Spleen (tissue), 11 donors: ENCODE data around the gene SKP1. TPM values are rescaled to one million over a fixed set of nuclear protein-coding genes. Genes with fewer than 3 reads are reported as not detected.

Experiments
- DNase-seq: peaks from one replicate; pipeline ENCODE4 v3.0.0-alpha.2; 2020
- H3K27ac ChIP-seq, 8 donors: fragments of 200-600 bp; sonication (generic) in 7 of 8; 1 replicate in 4 of 8; 2 replicates in 4 of 8; pipeline versions ENCODE4 v1.5.0 to v1.8.0; 2016 to 2021; ENCODE audit warnings: inconsistent platforms in 4 of 8, mild to moderate bottlenecking in 4 of 8, moderate library complexity in 1 of 8
- H3K27me3 ChIP-seq, 7 donors: fragments of 200-600 bp; sonication (generic) in 6 of 7; replicated peaks in 1 of 7; 1 replicate in 4 of 7; 2 replicates in 3 of 7; pipeline versions ENCODE4 v1.5.0 to v1.8.0; 2016 to 2021; ENCODE audit warnings: inconsistent platforms in 3 of 7, mild to moderate bottlenecking in 1 of 7
- H3K36me3 ChIP-seq, 6 donors: fragments of 200-600 bp; sonication (generic) in 5 of 6; 1 replicate in 4 of 6; 2 replicates in 2 of 6; pipeline versions ENCODE4 v1.5.0 to v1.8.0; 2016 to 2021; ENCODE audit warnings: inconsistent platforms in 2 of 6
- H3K4me1 ChIP-seq, 6 donors: fragments of 200-600 bp; sonication (generic) in 5 of 6; 1 replicate in 3 of 6; 2 replicates in 3 of 6; pipeline versions ENCODE4 v1.5.0 to v1.8.0; 2016 to 2021; ENCODE audit warnings: inconsistent platforms in 3 of 6
- H3K4me3 ChIP-seq, 8 donors: fragments of 200-600 bp; sonication (generic) in 7 of 8; 1 replicate in 4 of 8; 2 replicates in 4 of 8; pipeline versions ENCODE4 v1.5.0 to v1.8.0; 2016 to 2021; ENCODE audit warnings: inconsistent platforms in 4 of 8, mild to moderate bottlenecking in 4 of 8, moderate library complexity in 2 of 8
- H3K9me3 ChIP-seq, 8 donors: fragments of 200-600 bp; sonication (generic) in 7 of 8; 1 replicate in 4 of 8; 2 replicates in 4 of 8; pipeline versions ENCODE4 v1.5.0 to v1.8.0; 2016 to 2021; ENCODE audit warnings: inconsistent platforms in 4 of 8
- CTCF ChIP-seq, 11 experiments: fragments of 200-600 bp in 7 of 11; fragments of 450-650 bp in 4 of 11; sonication (generic) in 4 of 11; IDR thresholded peaks in 8 of 11; conservative IDR thresholded peaks in 3 of 11; 1 replicate in 7 of 11; 2 replicates in 4 of 11; pipeline versions ENCODE4 v1.4.0 to v1.8.0; 2016 to 2021; ENCODE audit warnings: antibody characterized with exemption in 11 of 11, inconsistent platforms in 4 of 11, mild to moderate bottlenecking in 1 of 11
- POLR2A ChIP-seq, 3 donors: fragments of 450-650 bp; IDR thresholded peaks; one replicate each; pipeline ENCODE4 v1.5.1; 2017; ENCODE audit warnings: antibody characterized with exemption in 3 of 3, mild to moderate bottlenecking in 1 of 3
- POLR2AphosphoS5 ChIP-seq, 3 donors: sonication (generic); formaldehyde crosslinking; IDR thresholded peaks; one replicate each; pipeline ENCODE4 v1.5.1; 2017; ENCODE audit warnings: antibody characterized with exemption in 3 of 3
- WGBS, 5 donors: extraction: QIAGEN DNeasy Blood & Tissue Kit in 3 of 5; methylation state at CpG; one replicate each; pipeline versions ENCODE4 v1.1.5 to v1.1.7; 2013 to 2018; 5-methylcytosine and 5-hydroxymethylcytosine counted together
- intact Hi-C: fragments of 100-400 bp; cut with DNase I; formaldehyde crosslinking; loops from one replicate; pipeline ENCODE4 v1.15.0; 2023; ENCODE audit warnings: low total_unique reads
- polyA plus RNA-seq, 3 donors: library from polyadenylated mRNA; stranded (reverse); fragments of 200-250 nt; gene quantifications; one replicate each; pipeline ENCODE4 v1.2.1, GENCODE V29; 2013
- total RNA-seq, 7 donors: library from RNA; depleted of rRNA in 3 of 7; stranded (reverse); fragments of >200 nt in 3 of 7; fragmentation: NEBNext Ultra II Directional in 4 of 7; extraction: Animal tissue kit (Norgen Biotek cat#: 25700) in 4 of 7; gene quantifications; one replicate each; pipeline versions ENCODE4 v1.1.0 to v1.2.1, GENCODE V29; 2016 to 2021
- donor health status: healthy with polysubstance abuse.
- donor health status: DM: no; HTN: no; CAD: no; lungs with moderate emphysema.
- donor health status: DM: no; HTN: no; CAD: no.
- donor health status: Bipolar disorder and iron deficiency.
- donor health status: healthy.
- donor health status: DM: no; HTN: no; CAD: no.
- donor health status: DM: yes; HTN: yes; CAD: no.

Gene SKP1
- total and polyA plus RNA-seq, 10 donors: 121 to 354 (median 202) TPM

- H3K4me1 ChIP-seq: peaks cover 29 to 100% (median 95%) of the 10 kb centered on the region in 6 donors
- H3K27ac ChIP-seq: peak overlapping the region in 7 of 8 donors; percentile 45 to 88 (median 64)
- no peaks in the 10 kb centered on the region for H3K27me3 ChIP-seq
- TF ChIP-seq POLR2A (IDR thresholded peaks at IDR 0.05) (no peak), CTCF (IDR thresholded peaks at IDR 0.05 in 8 of 11, conservative IDR thresholded peaks at IDR 0.05 in 3 of 11) (peak in 2 of 11 experiments; percentile 5 to 21), POLR2AphosphoS5 (IDR thresholded peaks at IDR 0.05) (peak; percentile 34 to 74 (median 68))
- peak overlapping the region in 1 of 8 donors; percentile 27 for H3K4me3 ChIP-seq
- 43 to 50% (median 44%) methylated on average over 15 to 16 of the region's 16 CpGs for WGBS, 5 donors
- DNase-seq: peak; percentile 86
- H3K9me3 ChIP-seq: no peaks in the 10 kb centered on the region
- peaks cover 0 to 72% (median 28%) of the 10 kb centered on the region in 6 donors for H3K36me3 ChIP-seq
- intact Hi-C loops: no loop called here
Observed at GRCh38 chr5:134132372-134133187, 44.2 kb downstream of the SKP1 start.

GRCh38 chr5:134131578-134132350 is 45.0 kb downstream of the SKP1 start:
- H3K4me1 ChIP-seq: peaks cover 30 to 100% (median 95%) of the 10 kb centered on the region in 6 donors
- H3K4me3 ChIP-seq: peak overlapping the region in 1 of 8 donors; percentile 27
- intact Hi-C loops: no loop called here
- DNase-seq: peak; percentile 71
- H3K9me3 ChIP-seq: no peaks in the 10 kb centered on the region
- H3K36me3 ChIP-seq: peaks cover 0 to 67% (median 26%) of the 10 kb centered on the region in 6 donors
- TF ChIP-seq POLR2A (IDR thresholded peaks at IDR 0.05) (no peak), POLR2AphosphoS5 (IDR thresholded peaks at IDR 0.05) (peak in 1 of 3 donors; percentile 45)
- WGBS, 5 donors: 76 to 93% (median 83%) methylated on average over 6 to 7 of the region's 7 CpGs
- no peaks in the 10 kb centered on the region for H3K27me3 ChIP-seq
- H3K27ac ChIP-seq: peak overlapping the region in 7 of 8 donors; percentile 24 to 88 (median 64)

GRCh38 chr5:134131165-134131564 is 45.6 kb downstream of the SKP1 start:
- peak; percentile 44 for DNase-seq
- H3K27me3 ChIP-seq: no peaks in the 10 kb centered on the region
- no peaks in the 10 kb centered on the region for H3K9me3 ChIP-seq
- no peak overlapping the region for H3K4me3 ChIP-seq
- H3K36me3 ChIP-seq: peaks cover 0 to 61% (median 20%) of the 10 kb centered on the region in 6 donors
- no peak for TF ChIP-seq POLR2A (IDR thresholded peaks at IDR 0.05)
- no peak for TF ChIP-seq CTCF (IDR thresholded peaks at IDR 0.05 in 8 of 11, conservative IDR thresholded peaks at IDR 0.05 in 3 of 11)
- TF ChIP-seq POLR2AphosphoS5 (IDR thresholded peaks at IDR 0.05): no peak
- peaks cover 28 to 100% (median 93%) of the 10 kb centered on the region in 6 donors for H3K4me1 ChIP-seq
- intact Hi-C loops: no loop called here
- WGBS, 5 donors: 72 to 87% (median 75%) methylated on average over 3 of the region's 3 CpGs
- H3K27ac ChIP-seq: peak overlapping the region in 7 of 8 donors; percentile 24 to 88 (median 64)

- H3K27ac ChIP-seq: peak overlapping the region; percentile 10 to 88 (median 54)
Observed at GRCh38 chr5:134130239-134130945, 46.4 kb downstream of the SKP1 start.

More at GRCh38 chr5:134130239-134130945, 46.4 kb downstream of the SKP1 start:
- H3K4me3 ChIP-seq: peak overlapping the region in 3 of 8 donors; percentile 20 to 58 (median 27)
- H3K36me3 ChIP-seq: peaks cover 0 to 53% (median 18%) of the 10 kb centered on the region in 6 donors
- no peaks in the 10 kb centered on the region for H3K27me3 ChIP-seq
- WGBS, 5 donors: 74 to 88% (median 78%) methylated on average over 8 of the region's 8 CpGs
- TF ChIP-seq CTCF (IDR thresholded peaks at IDR 0.05 in 8 of 11, conservative IDR thresholded peaks at IDR 0.05 in 3 of 11) (no peak), POLR2A (IDR thresholded peaks at IDR 0.05) (no peak), POLR2AphosphoS5 (IDR thresholded peaks at IDR 0.05) (no peak)
- H3K4me1 ChIP-seq: peaks cover 32 to 100% (median 94%) of the 10 kb centered on the region in 6 donors
- peak; percentile 73 for DNase-seq
- intact Hi-C loops: no loop called here
- no peaks in the 10 kb centered on the region for H3K9me3 ChIP-seq
